ENCODE results near the gene TSC22D3.

GRCh38 chrX:107673431-107673830, 102.2 kb downstream of the TSC22D3 start:
- TF ChIP-seq, protein P1, sequence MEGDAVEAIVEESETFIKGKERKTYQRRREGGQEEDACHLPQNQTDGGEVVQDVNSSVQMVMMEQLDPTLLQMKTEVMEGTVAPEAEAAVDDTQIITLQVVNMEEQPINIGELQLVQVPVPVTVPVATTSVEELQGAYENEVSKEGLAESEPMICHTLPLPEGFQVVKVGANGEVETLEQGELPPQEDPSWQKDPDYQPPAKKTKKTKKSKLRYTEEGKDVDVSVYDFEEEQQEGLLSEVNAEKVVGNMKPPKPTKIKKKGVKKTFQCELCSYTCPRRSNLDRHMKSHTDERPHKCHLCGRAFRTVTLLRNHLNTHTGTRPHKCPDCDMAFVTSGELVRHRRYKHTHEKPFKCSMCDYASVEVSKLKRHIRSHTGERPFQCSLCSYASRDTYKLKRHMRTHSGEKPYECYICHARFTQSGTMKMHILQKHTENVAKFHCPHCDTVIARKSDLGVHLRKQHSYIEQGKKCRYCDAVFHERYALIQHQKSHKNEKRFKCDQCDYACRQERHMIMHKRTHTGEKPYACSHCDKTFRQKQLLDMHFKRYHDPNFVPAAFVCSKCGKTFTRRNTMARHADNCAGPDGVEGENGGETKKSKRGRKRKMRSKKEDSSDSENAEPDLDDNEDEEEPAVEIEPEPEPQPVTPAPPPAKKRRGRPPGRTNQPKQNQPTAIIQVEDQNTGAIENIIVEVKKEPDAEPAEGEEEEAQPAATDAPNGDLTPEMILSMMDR (conservative IDR thresholded peaks at IDR 0.05; ENCODE audit: low read length), result no peak
- TF ChIP-seq EZH2phosphoT487 (IDR thresholded peaks at IDR 0.05; ENCODE audit: borderline replicate concordance, low read depth, low read length), result no peak
